K562 (cell line): ENCODE data around the gene PRDX2. TPM values are rescaled to one million over a fixed set of nuclear protein-coding genes. Genes with fewer than 3 reads are reported as not detected.

Source experiments
- ARID3A ChIP-seq: IDR thresholded peaks from 2 replicates; pipeline ENCODE4 v1.6.1; 2012; ENCODE audit warnings: low read depth, low read length, improper control_type of control experiment, borderline replicate concordance
- ATF1 ChIP-seq, 2 experiments: fragments of 450-650 bp in 1 of 2; IDR thresholded peaks; 2 replicates each; pipeline ENCODE4 v1.6.1; 2016; ENCODE audit warnings: missing compliant biosample characterization in 1 of 2, missing genetic modification characterization in 1 of 2
- CREBBP ChIP-seq: IDR thresholded peaks from one replicate; pipeline ENCODE4 v1.6.1; 2012; ENCODE audit warnings: low read depth, mild to moderate bottlenecking, control low read depth, inconsistent platforms, low read length
- FOSL1 ChIP-seq: fragments of 200-800 bp; sonication (Bioruptor generic); conservative IDR thresholded peaks from 2 replicates; pipeline ENCODE4 v1.6.1; 2016; ENCODE audit warnings: missing genetic modification characterization, missing compliant biosample characterization
- FOXK2 ChIP-seq, 2 experiments: fragments of 450-650 bp; IDR thresholded peaks in 1 of 2; conservative IDR thresholded peaks in 1 of 2; 2 replicates each; pipeline ENCODE4 v1.6.1; 2016; ENCODE audit warnings: low read depth in 2 of 2, mild to moderate bottlenecking in 1 of 2
- HINFP ChIP-seq: fragments of 450-650 bp; conservative IDR thresholded peaks from 2 replicates; pipeline ENCODE4 v1.6.1; 2016; ENCODE audit warnings: missing genetic modification characterization, low read depth, mild to moderate bottlenecking, control low read depth, missing compliant biosample characterization
- JUN ChIP-seq, 2 experiments: sonication (generic) in 1 of 2; formaldehyde crosslinking in 1 of 2; IDR thresholded peaks; 2 replicates each; pipeline versions ENCODE4 v1.6.1 to v1.8.0; 2012 to 2022; ENCODE audit warnings: borderline replicate concordance in 2 of 2, mild to moderate bottlenecking in 2 of 2, improper control_type of control experiment in 1 of 2, low read depth in 1 of 2, low read length in 1 of 2, missing genetic modification reagents in 1 of 2
- KDM4B ChIP-seq, 2 experiments: fragments of 450-650 bp in 1 of 2; sonication (generic) in 1 of 2; IDR thresholded peaks; 2 replicates each; pipeline ENCODE4 v1.6.1; 2016 to 2017; ENCODE audit warnings: borderline replicate concordance in 2 of 2, antibody characterized with exemption in 1 of 2, low read depth in 1 of 2, mild to moderate bottlenecking in 1 of 2
- MEF2D ChIP-seq: conservative IDR thresholded peaks from 2 replicates; pipeline ENCODE4 v1.6.1; 2016; ENCODE audit warnings: low read depth, missing genetic modification characterization, missing compliant biosample characterization
- MXI1 ChIP-seq: IDR thresholded peaks from 2 replicates; pipeline ENCODE4 v1.6.1; 2011; ENCODE audit warnings: low read depth, mild to moderate bottlenecking, improper control_type of control experiment, low read length
- NCOA6 ChIP-seq: fragments of 450-650 bp; IDR thresholded peaks from 2 replicates; pipeline ENCODE4 v1.6.1; 2017; ENCODE audit warnings: mild to moderate bottlenecking
- NFATC3 ChIP-seq: fragments of 450-650 bp; IDR thresholded peaks from 2 replicates; pipeline ENCODE4 v1.6.1; 2017; ENCODE audit warnings: mild to moderate bottlenecking
- PTBP1 ChIP-seq: fragments of 200-400 bp; formaldehyde crosslinking; IDR thresholded peaks from 2 replicates; pipeline ENCODE4 v1.6.1; 2017; ENCODE audit warnings: low read depth, low read length
- RHOXF2B ChIP-seq: fragments of 250-450 bp; sonication (Bioruptor Pico); conservative IDR thresholded peaks from 2 replicates; pipeline ENCODE4 v1.5.1; 2021
- SLC30A9 ChIP-seq: fragments of 250-450 bp; sonication (Bioruptor Pico); IDR thresholded peaks from 2 replicates; pipeline ENCODE4 v1.8.0; 2022; ENCODE audit warnings: mild to moderate bottlenecking, moderate library complexity
- SMC3 ChIP-seq: conservative IDR thresholded peaks from 2 replicates; pipeline ENCODE4 v1.6.1; 2011; ENCODE audit warnings: low read depth, low read length, improper control_type of control experiment; ENCODE audit not compliant: insufficient read depth
- ZFP1 ChIP-seq: fragments of 450-650 bp; formaldehyde crosslinking; IDR thresholded peaks from 2 replicates; pipeline ENCODE4 v1.4.0; 2020; ENCODE audit warnings: mild to moderate bottlenecking, mixed read lengths
- ZNF584 ChIP-seq: fragments of 200-800 bp; sonication (Bioruptor generic); IDR thresholded peaks from 2 replicates; pipeline ENCODE4 v1.6.1; 2016; ENCODE audit warnings: low read depth, mild to moderate bottlenecking, missing genetic modification characterization, missing compliant biosample characterization
- ZNF707 ChIP-seq: fragments of 250-450 bp; sonication (Bioruptor Pico); conservative IDR thresholded peaks from 2 replicates; pipeline ENCODE4 v1.8.0; 2022; ENCODE audit warnings: inconsistent platforms, mild to moderate bottlenecking, moderate library complexity
- ZNF785 ChIP-seq: fragments of 250-450 bp; sonication (Bioruptor Pico); IDR thresholded peaks from 2 replicates; pipeline ENCODE4 v1.4.0; 2020; ENCODE audit warnings: mild to moderate bottlenecking
- polyA plus RNA-seq, 8 experiments: library from polyadenylated mRNA; depleted of rRNA in 4 of 8; stranded (reverse) in 5 of 8; unstranded in 3 of 8; fragments of >200 nt; fragmentation: Nextera tagmentation in 2 of 8; fragmentation: Illumina TruSeq in 1 of 8; extraction: Ambion mirVana in 2 of 8; extraction: Trizol in 1 of 8; gene quantifications; 2 replicates each; pipeline versions ENCODE4 v1.2.1 to v1.2.3, GENCODE V29; 2011 to 2014; ENCODE audit warnings: inconsistent platforms in 1 of 8, missing spikeins in 1 of 8
- total RNA-seq, 7 experiments: library from RNA; depleted of rRNA in 6 of 7; stranded (reverse); fragments of >200 nt in 6 of 7; fragmentation: Illumina TruSeq in 2 of 7; extraction: Trizol in 2 of 7; gene quantifications; 2 replicates each; pipeline versions ENCODE4 v1.2.1 to v1.2.3, GENCODE V29; 2011 to 2021; ENCODE audit warnings: low replicate concordance in 1 of 7
- TF ChIP-seq, protein P1 (sequence below): fragments of 250-450 bp; sonication (Bioruptor Pico); IDR thresholded peaks from 2 replicates; pipeline ENCODE4 v1.5.1; 2021; ENCODE audit warnings: mild to moderate bottlenecking

Gene PRDX2
- total and polyA plus RNA-seq, 9 of the 15 experiments (the other 6 are each of a cell fraction or from before 2014, with no cell fraction given), result 206 to 1,183 (median 415) TPM

- peak; percentile 82 for TF ChIP-seq HINFP
- TF ChIP-seq, protein P1, sequence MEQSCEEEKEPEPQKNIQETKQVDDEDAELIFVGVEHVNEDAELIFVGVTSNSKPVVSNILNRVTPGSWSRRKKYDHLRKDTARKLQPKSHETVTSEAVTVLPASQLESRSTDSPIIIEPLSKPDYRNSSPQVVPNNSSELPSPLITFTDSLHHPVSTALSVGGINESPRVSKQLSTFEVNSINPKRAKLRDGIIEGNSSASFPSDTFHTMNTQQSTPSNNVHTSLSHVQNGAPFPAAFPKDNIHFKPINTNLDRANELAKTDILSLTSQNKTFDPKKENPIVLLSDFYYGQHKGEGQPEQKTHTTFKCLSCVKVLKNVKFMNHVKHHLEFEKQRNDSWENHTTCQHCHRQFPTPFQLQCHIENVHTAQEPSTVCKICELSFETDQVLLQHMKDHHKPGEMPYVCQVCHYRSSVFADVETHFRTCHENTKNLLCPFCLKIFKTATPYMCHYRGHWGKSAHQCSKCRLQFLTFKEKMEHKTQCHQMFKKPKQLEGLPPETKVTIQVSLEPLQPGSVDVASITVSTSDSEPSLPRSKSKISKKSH (CRISPR knock-in tag), result no peak
- no peak for TF ChIP-seq MEF2D (tag)
- TF ChIP-seq SMC3, result no peak
- TF ChIP-seq ARID3A, result no peak
- no peak for TF ChIP-seq ZNF707 (CRISPR knock-in tag)
- TF ChIP-seq JUN (IDR thresholded peaks at IDR 0.05; ENCODE audit: borderline replicate concordance, low read depth, low read length), result peak; percentile 44; the same call in 1 of the 2 replicates
- no peak for TF ChIP-seq JUN (CRISPR knock-in tag; IDR thresholded peaks at IDR 0.05; ENCODE audit: borderline replicate concordance)
- TF ChIP-seq FOSL1 (tag), result peak; percentile 70
- no peak for TF ChIP-seq ATF1 (CRISPR knock-in tag; IDR thresholded peaks at IDR 0.05)
- peak; percentile 96 for TF ChIP-seq ATF1 (tag; IDR thresholded peaks at IDR 0.05)
- TF ChIP-seq MXI1, result peak; percentile 82
- TF ChIP-seq ZNF785 (CRISPR knock-in tag), result no peak
- peak; percentile 92 for TF ChIP-seq NCOA6
- TF ChIP-seq ZNF584 (CRISPR knock-in tag), result no peak
- TF ChIP-seq KDM4B (IDR thresholded peaks at IDR 0.05; ENCODE audit: borderline replicate concordance in 2 of 2, low read depth in 1 of 2), result peak in 1 of 2 experiments; percentile 23; a peak in 1 of 4 replicates
- TF ChIP-seq RHOXF2B, result no peak
- TF ChIP-seq NFATC3, result no peak
- no peak for TF ChIP-seq SLC30A9 (CRISPR knock-in tag)
- TF ChIP-seq CREBBP, result no peak
- no peak for TF ChIP-seq FOXK2 (conservative IDR thresholded peaks at IDR 0.05 in 1 of 2, IDR thresholded peaks at IDR 0.05 in 1 of 2; ENCODE audit: low read depth in 2 of 2)
- TF ChIP-seq PTBP1, result no peak
- TF ChIP-seq ZFP1 (CRISPR knock-in tag), result no peak
These were observed 18.9 kb downstream of the PRDX2 start (continued) for GRCh38 chr19:12782424-12783290.
